NOMO-1 treated with DMSO at 0.1 percent for 48 hours (cell line): ENCODE results near the gene MTFP1.
"Not testable (repeated sequence)": the region's sequence is repeated elsewhere in the genome, so short reads cannot be mapped to it uniquely, and the experiment has no call there.

ENCODE experiments used
- DNase-seq: peaks from one replicate; lab custom pipeline; 2025; ENCODE audit not compliant: unreplicated experiment; lab: John Stamatoyannopoulos, UW

MTFP1 gene

DNA sequence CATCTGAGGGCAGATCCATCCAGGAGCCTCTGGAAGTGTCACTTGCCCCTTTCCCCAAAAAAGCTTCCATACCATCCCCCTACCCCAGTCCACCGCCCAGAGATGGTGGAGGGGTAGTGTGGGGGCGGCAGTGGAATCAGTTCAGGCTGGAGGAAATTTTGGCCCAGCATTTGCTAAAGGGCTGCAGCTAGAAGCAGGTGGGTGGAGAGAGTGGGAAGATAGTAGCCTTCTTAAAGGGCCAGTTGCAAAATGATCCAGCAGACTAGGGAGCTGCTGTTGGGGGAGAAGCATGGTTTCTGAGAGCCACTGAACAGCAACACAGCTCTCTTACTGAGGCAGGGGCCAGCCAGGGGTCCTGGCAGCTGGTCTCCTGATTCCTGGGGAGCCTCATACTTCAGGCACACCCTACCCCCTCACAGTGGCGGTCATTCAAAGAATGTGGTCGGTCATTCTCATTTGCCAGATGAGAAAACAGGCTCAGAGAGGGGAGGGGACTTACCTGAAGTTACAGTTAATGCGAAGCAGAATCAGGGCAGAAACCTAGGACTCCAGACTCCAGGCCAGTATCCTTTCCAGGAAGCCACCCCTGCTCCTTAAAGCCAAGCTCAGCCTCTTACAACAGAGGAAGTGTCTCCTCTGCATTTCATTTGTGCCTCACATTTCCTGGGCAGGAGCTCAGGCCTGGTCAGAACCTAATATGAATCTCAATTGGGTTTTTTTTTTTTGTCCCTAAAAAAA is 23.4 kb upstream of the MTFP1 start:
- no peak for DNase-seq

DNA sequence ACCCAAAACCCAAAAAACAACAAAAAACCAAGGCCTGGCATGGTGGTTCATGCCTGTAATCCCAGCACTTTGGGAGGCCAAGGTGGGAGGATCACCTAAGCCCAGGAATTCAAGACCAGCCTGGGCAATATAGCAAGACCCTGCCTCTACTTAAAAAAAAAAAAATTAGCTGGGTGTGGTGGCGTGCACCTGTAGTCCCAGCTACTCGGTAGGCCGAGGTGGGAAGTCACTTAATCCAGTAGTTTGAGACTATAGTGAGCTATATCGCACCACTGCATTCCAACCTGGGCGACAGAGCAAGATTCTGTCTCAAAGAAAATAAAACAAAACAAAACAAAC is 22.8 kb upstream of the MTFP1 start:
- DNase-seq, result not testable (repeated sequence)

DNA sequence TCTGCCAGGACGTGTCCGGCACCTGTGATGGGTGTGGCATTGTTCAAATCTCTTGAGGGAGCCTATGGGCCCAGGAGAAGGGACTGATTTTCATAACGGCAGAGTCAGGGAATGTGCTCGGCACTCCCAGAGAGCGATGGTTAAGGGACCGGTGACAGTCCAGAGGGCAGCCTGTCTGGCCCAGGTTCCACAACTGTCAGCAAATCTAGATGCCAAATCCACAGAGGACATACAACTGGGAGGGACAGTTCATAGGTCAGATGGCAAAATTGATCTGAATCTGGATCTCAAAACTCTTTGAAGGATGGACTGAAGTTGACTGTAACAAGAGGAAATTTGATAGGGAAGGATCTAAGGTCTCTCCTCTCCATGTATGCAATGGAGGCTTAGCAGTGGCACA is 21.3 kb upstream of the MTFP1 start:
- no peak for DNase-seq

DNA sequence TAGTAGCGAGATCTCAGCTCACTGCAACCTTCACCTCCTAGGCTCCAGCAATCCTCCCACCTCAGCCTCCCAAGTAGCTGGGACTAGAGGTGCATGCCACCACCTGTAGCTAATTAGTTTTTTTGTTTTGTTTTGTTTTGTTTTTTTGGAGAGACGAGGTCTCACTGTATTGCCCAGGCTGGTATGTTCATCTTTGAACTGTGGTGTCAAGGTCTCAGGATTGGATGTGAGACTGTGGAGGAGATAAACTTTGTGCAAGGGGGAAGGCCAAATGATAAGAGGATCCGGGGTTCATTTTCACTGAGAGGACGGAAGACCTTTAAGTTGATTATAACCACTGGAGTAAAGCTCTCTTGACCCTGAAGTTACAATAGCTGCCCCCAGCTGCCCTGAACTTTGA is 19.8 kb upstream of the MTFP1 start:
- DNase-seq, result no peak

DNA sequence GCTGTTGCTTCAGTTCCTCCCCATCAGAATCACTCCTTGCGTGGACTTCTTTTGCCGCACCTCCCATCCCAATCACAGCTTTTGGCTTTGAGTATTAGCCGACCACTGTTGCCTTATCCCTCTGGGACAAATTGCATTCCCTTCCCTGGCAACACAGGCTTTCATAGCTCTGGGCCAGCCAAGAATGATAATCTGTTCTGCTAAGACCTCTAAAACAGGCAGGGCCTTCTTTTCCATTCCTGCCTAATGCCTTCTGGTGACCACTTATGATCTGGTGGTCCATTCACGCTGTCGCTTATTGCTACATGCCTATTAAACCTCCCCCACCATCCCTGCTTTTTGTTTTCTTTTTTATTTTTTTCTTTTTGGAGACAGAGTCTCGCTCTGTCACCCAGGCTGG is 19.2 kb upstream of the MTFP1 start:
- no peak for DNase-seq

DNA sequence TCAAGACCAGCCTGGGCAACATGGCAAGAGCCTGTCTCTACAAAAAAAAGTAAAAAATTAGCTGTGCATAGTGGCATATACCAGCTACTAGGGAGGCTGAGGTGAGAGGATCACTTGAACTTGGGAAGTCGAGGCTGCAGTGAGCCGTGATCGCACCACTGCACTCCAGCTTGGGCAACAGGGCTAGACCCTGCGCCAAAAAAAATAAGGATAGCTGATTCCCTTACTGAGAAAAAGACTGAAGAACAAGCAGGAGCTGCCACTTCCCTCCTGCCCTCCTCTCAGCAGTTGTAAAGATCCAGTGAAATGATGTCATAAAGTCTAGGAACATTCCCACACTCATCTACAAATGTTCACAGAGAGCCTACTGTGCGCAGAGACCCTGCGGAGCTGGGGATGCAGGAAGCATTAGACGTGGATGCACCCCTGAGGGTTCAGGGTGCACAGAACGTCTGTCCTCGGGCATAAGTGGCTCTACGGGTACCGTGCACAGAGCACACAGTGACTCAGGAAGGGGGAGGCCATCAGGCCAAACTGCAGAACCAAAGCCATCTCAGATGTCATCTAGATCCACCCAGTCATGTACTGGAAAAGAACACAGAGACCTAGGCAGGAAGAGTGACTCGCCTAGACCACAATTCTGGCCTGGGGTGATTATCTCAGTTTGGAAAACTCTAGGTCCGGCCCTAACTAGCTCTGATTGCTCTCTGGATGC is 17.0 kb upstream of the MTFP1 start:
- no peak for DNase-seq

DNA sequence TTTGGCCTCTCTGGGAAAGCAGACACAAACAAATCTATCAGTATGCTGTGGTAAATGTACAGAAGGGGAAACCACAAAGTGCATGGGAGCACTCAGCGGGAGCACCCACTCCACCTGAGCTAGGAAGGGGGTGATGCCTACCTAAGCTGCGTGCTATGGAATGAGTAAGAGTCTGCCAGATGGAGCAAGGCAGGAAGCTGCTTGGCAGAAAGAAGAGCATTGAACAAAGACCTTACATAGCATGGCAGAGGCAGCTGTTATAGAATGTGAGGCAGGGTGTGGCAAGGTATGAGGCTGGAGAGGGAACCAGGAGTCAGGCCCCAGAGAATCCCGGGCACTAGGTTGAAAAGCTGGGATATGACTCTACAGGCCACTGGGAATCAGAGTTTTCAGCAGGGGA is 13.8 kb upstream of the MTFP1 start:
- DNase-seq, result no peak

DNA sequence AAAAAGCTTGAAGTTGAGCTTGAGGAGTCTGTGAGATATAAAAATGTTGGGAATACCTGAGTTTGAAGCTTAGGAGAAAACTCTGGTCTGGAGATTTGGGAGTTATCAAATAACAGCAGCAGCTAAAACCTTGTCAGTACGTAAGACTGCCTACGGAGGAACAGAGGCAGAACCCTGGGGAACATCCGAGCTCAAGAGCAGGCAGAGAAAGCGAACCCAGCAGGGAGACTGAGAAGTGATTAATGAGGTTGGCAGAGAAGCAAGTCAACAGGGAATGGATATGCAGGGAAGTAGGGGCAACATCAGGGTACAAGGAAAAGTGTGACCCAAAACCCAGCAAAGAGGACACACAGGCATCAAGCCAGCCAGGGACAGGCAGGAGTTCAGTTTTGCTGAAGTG is 12.6 kb upstream of the MTFP1 start:
- DNase-seq, result no peak

DNA sequence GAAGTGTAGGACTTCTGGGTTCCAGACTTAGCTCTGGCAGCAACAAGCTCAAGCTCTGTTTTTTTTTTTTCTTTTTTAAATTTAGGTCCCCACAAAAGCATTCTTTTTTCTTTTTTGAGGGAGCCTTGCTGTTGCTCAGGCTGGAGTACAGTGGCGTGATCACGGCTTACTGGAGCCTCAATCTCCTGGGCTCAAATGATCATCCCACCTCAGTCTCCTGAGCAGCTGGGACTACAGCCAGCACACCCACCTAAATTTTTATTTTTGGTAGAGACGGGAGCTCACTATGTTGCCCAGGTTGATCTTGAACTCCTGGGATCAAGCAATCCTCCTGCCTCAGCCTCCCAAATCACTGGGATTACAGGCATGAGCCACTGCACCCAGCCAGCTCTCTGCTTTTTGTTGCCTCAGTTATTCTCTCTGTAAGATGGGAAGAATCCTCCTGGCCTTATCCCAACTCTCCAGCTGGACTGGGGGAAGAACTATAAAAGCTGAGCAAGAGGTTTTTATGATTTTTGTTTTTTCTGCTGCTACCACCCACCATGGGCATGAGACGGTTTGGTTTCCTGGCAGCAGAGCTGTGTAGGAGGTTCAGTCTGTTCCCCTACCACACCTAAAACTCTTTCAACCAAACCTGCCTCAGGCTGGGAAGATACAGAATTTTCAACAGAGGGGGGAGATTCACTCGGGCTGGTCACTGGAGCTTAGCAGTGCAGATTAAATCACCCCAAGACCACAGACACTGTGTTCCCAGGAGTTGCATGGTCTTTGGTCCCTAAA is 11.6 kb upstream of the MTFP1 start:
- no peak for DNase-seq

DNA sequence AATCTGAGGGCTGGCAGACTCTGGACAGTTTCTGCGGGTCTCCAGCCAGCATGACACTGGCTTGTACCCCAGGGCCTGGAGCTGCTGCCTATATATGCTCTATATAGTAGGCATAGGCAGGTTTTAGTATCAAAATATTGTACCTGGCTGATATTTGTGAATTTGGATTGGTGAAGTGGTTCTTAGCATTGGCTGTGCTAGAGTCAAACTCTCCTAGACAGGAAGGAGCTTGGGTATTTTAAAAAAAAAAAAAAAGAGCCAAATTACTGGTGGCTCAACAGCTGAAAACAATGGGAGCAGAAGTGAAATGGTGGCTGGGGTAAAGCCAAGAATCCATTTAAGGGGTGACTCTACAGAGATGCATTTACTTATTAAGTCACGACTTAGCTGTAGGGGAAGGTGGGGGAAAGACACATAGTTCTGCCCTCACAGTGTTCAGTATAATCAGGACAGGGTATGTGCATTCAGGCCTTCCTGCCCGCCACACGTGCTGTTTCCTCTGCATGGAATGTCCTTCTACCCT is 11.0 kb upstream of the MTFP1 start:
- no peak for DNase-seq

DNA sequence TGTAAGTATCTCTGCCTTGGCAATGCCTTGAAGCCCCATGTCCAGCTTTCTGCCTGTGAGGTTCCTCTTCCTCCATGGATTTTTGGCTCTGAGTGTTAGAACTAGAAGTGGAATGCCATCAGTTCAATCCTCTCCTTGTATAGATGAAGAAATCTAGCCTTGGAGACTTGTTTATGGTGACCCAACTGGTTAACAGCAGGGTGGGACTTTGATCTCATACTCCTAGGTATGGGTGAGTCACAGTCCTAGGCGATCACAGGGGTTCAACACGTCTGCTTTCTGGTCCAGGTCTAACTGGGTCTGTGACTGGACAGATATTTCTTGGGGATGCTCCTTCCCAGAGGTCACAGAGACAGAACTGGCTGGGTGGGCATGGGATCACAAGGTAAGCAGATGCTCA is 9.2 kb upstream of the MTFP1 start:
- DNase-seq, result no peak

DNA sequence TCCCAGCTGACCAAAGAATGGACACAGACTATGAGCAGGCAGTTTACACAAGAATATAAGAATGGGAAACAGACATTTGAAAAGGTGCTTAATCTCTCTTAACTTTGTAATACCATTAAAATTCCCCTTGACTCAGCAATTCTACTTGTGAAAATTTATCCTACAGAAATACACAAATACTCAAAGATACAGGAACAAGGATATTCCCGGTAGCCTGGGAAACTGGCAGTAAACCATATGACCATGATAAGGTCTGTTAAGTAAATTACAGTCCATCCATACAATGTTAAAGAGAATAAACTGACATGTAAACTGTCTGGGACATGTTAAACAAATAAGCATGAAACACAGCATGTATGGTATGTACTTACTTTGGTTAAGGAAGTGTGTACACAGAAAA is 8.7 kb upstream of the MTFP1 start:
- DNase-seq, result no peak

DNA sequence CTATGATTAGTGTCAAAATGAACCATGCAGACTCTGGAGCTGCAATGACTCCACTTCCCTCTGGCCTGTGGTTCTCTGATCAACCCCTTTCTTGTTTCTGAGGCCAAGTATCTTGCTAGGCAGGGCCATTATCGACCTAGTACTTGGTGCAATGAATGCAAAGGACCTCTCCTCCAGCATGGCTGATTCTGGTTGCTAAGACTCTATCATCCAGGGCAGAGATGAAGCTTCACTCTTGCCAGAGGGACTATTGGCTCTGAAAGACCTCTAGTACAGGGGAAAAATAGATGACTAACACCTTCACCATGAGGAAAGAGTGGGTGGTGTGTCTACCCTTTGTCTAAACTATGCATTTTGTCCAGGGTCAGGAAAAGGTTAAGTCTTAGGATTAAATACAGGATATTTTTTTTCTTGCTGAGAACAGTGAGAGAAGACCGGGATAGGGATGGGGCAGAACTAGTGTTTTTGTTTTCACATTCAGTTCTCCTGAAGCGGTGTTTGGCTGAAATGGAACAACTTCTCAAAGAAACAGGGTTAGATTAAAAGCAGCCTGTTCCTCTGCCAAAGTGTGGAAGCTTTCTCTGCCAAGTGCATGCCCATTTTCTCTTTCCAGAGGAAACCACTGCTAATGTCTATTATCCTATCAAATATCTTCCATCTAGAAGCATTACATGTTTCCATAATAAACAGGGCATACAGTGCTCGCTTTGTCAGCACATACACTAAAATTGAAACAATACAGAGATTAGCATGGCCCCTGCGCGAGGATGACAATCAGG is 5.0 kb upstream of the MTFP1 start:
- DNase-seq, result no peak

DNA sequence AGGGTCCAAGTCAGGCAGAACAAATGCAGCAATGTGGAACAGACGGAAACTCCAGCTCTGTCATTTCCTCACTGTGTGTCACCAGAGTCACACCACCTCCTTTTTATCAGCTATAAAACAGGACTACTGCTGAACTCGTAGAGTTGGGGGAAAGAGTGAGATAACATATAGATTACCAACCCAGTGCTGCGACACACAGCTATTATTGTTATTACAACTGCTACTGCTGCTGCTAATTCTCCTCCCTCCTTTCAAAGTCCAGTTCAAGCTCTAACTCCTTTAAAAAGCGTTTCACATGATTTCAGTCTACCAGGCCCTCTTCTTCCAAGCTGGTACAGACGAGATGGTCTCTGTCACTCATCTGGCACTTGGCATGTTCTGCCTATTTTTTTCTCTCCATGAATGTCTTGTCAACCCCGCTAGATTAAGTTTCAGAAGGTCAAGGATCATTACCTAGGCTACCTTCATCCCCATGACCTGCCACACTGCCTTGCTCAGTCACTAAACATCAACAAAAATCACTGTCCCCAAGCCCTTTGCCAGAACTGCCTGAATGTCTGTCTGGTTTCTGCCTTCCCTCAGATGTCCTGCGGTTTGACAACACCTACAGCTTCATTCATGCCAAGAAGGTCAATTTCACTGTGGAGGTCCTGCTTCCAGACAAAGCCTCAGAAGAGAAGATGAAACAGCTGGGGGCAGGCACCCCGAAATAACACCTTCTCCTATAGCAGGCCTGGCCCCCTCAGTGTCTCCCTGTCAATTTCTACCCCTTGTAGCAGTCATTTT is 3.7 kb upstream of the MTFP1 start:
- no peak for DNase-seq

DNA sequence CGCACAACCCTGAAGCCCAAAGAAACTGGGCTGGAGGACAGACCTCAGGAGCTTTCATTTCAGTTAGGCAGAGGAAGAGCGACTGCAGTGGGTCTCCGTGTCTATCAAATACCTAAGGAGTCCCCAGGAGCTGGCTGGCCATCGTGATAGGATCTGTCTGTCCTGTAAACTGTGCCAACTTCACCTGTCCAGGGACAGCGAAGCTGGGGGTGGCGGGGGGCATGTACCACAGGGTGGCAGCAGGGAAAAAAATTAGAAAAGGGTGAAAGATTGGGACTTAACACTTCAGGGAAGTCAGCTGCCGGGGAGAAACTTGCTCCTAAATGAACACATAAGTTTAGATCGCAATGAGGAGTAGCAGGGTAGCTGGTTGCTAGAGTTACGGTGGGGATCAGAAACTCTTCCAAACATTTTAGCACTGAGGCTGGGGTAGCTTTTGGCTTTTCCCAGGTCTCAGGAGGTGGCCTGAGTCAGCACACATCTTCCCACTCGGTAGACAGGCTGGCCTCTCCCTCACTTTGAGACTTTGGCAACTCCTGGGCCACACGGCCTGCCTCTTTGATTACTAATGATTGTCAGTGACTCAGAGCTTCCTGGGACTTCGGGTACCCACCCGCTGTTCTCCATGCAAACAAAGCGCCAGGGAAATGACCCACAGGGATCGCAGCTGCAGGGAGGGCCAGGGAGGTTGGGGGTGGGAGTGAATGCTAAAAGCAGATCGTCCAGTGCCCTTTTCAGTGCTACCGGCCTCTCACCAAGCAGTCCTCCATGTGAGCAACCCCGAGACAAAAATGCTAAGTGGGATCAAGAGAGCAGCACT is 2.9 kb upstream of the MTFP1 start:
- no peak for DNase-seq

DNA sequence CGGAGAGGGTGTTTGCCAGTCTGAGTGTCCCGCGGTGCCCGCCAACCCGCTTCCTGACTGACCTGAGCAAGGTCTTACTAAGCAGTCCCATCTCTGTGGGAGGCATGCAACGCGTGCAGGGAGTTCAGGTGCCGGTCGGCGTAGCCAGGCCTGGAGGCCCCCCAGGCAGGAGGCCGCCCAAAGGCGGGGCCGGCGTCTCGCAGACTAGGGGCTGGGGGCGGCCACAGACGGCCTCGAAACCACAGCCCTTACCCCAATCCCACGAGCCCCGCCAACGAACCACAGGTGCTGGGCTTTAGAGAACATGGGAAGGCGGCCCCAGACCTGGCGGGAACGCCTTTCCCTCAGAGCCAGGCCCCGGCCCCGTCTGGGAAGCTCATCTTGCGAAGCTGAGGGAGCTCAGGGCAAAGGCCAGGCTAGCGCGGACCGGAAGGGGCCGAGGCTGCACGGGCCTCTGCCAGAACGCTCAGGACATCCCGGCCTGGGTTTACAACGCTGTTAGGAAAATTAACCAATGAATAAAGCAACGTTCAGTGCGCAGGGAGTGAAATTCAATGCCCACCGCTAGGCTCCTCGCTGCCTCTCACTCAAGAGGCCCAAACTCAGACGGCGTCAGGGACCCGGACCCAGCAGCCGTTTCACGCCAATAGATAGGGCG is 2.1 kb upstream of the MTFP1 start:
- no peak for DNase-seq

DNA sequence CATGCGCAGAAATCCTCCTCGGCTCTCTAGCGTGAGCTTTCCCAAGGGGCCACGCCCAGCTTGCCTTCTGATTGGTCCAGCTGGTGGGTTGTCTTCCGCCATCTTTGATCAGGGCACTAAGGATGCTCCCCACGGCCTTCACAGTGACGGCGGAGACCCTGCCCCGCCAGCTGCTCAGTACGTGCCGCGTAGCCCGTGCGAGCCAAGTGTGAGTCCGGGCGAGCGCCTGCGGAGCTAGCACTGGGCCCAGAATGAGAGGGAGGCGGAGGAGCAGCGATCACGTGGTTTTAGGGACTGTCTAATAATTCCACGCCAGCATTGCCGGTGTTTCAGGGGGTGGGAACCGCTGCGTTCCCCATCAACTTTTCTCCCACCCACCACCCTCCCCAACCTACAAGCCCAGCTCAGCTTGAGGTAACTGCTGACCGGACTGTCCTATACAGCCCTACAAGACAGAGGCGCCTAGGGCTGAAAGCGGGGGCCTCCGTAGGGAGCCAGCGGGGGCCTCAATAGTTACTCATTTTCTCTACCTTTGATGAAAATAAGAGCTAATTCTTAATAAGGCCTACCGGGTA is 1.5 kb upstream of the MTFP1 start:
- DNase-seq, result peak; percentile 99

DNA sequence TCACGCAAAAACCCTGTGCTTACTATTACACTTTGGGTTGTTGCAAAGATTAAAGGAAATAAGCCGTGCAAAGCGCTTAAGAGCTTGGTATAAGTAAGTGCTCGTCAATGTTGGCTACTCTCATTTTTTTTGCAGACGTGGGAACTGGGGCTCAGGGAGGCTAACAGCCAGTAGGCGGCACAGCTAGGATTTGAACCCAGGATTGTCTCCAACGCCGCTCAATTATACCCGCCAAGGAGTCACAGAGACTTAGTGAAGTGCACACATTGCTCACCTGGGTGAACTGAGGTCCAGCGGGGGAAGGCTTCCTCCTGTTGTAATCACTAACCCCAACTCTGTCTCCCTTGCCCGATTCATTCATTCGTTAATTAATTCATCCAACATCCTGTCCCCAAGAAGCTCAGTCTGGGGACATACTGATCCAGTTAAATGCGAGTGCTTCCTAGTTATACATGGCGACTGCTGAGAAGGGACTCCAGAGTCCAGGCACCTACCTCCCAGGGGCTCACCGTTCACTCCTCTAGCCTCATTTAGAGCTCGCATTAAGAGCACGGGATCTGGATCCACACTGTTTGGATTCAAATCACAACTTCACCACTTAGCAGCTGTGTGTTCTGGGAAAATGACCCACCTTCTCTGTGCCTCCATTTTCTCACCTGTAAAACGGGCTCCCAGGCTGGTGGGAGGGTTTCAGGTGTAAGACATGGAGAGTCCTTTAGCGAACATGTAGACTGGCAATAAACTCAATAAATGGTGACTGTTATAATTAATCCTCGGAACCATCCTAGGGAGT is 838 bp upstream of the MTFP1 start:
- DNase-seq, result peak; percentile 47
